Measurements from ENCODE around the gene CCR3. TPM values are rescaled to one million over a fixed set of nuclear protein-coding genes. Genes with fewer than 3 reads are reported as not detected.
A peak's percentile ranks its signal among the peaks of the same experiment; 100 is the strongest.

Gene CCR3
- total RNA-seq, 1 experiment from 2014 or later: not detected

GRCh38 chr3:46212101-46212500 lies 30.2 kb upstream of the CCR3 start:
- DNase-seq (ENCODE audit: low spot score): no peak
- H3K4me3 ChIP-seq (ENCODE audit: low read depth, low read length, poor library complexity, severe bottlenecking): no peak overlapping the region
- CTCF ChIA-PET: no interaction called here
- no peaks in the 10 kb centered on the region for H3K4me1 ChIP-seq (ENCODE audit: insufficient read depth, low read length, poor library complexity, severe bottlenecking)
- H3K36me3 ChIP-seq (ENCODE audit: insufficient read depth, low read length, poor library complexity, severe bottlenecking): no peaks in the 10 kb centered on the region
- no peak for TF ChIP-seq EZH2 (IDR thresholded peaks at IDR 0.05; ENCODE audit: borderline replicate concordance, low read depth, low read length, poor library complexity, severe bottlenecking)
- TF ChIP-seq, protein P1, sequence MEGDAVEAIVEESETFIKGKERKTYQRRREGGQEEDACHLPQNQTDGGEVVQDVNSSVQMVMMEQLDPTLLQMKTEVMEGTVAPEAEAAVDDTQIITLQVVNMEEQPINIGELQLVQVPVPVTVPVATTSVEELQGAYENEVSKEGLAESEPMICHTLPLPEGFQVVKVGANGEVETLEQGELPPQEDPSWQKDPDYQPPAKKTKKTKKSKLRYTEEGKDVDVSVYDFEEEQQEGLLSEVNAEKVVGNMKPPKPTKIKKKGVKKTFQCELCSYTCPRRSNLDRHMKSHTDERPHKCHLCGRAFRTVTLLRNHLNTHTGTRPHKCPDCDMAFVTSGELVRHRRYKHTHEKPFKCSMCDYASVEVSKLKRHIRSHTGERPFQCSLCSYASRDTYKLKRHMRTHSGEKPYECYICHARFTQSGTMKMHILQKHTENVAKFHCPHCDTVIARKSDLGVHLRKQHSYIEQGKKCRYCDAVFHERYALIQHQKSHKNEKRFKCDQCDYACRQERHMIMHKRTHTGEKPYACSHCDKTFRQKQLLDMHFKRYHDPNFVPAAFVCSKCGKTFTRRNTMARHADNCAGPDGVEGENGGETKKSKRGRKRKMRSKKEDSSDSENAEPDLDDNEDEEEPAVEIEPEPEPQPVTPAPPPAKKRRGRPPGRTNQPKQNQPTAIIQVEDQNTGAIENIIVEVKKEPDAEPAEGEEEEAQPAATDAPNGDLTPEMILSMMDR (conservative IDR thresholded peaks at IDR 0.05; ENCODE audit: low read depth, low read length): no peak
- intact Hi-C loops (cut with micrococcal nuclease; ENCODE audit: unreplicated experiment): loop anchor here (10.0 kb wide), 1 partner anchor 163 kb away; the partner anchor contains the start of gene CCR5
- H3K27ac ChIP-seq (ENCODE audit: low read depth, low read length, poor library complexity, severe bottlenecking): no peak overlapping the region
- H3K27me3 ChIP-seq (replicated peaks; ENCODE audit: insufficient read depth, low read depth, low read length, poor library complexity): no peaks in the 10 kb centered on the region
- H3K9me3 ChIP-seq (ENCODE audit: low read depth, low read length, poor library complexity, severe bottlenecking): no peaks in the 10 kb centered on the region
- BruUV-seq (replicated peaks): no TSS peak
- POLR2A ChIA-PET (ENCODE audit: low non-redundant PET): no interaction called here

DNA sequence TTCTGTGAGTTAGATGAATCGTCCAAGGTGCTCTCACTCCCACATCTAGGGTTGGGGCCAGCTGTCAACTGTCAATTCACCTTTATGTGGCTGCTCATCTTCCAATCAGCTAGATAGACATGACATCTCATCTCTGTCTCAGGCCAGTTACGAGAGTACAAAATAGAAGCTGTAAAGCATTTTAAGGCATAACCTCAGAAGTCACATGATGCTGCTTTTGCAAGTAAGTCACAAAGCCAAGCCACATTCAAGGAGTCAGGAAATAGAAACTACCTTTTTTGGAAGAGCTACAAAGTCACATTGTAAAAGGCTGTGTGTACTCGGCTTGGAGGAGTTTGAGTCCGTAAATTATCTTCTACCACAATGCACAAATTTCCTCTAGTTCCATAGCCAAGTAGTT lies 29.1 kb upstream of the CCR3 start:
- ChIA-PET POLR2A (ENCODE audit: low non-redundant PET) (no interaction called here), CTCF (interaction anchor here (0.5 kb wide), 1 partner anchor 94 kb away, joined by 3 read pairs; no protein-coding TSS in a partner anchor)
- TF ChIP-seq, protein P1 (conservative IDR thresholded peaks at IDR 0.05; ENCODE audit: low read depth, low read length): no peak
- TF ChIP-seq EZH2 (IDR thresholded peaks at IDR 0.05; ENCODE audit: borderline replicate concordance, low read depth, low read length, poor library complexity, severe bottlenecking): no peak
- H3K9me3 ChIP-seq (ENCODE audit: low read depth, low read length, poor library complexity, severe bottlenecking): no peaks in the 10 kb centered on the region
- no peak overlapping the region for H3K27ac ChIP-seq (ENCODE audit: low read depth, low read length, poor library complexity, severe bottlenecking)
- H3K4me1 ChIP-seq (ENCODE audit: insufficient read depth, low read length, poor library complexity, severe bottlenecking): no peaks in the 10 kb centered on the region
- intact Hi-C loops (cut with micrococcal nuclease; ENCODE audit: unreplicated experiment): loop anchor here (10.0 kb wide), 1 partner anchor 162 kb away; the partner anchor contains the start of gene CCR5
- no peak overlapping the region for H3K4me3 ChIP-seq (ENCODE audit: low read depth, low read length, poor library complexity, severe bottlenecking)
- no peaks in the 10 kb centered on the region for H3K27me3 ChIP-seq (replicated peaks; ENCODE audit: insufficient read depth, low read depth, low read length, poor library complexity)
- H3K36me3 ChIP-seq (ENCODE audit: insufficient read depth, low read length, poor library complexity, severe bottlenecking): no peaks in the 10 kb centered on the region
- no peak for DNase-seq (ENCODE audit: low spot score)
- BruUV-seq (replicated peaks): no TSS peak

- Histone ChIP-seq H3K27me3 (replicated peaks; ENCODE audit: insufficient read depth, low read depth, low read length, poor library complexity) (no peaks in the 10 kb centered on the region), H3K9me3 (ENCODE audit: low read depth, low read length, poor library complexity, severe bottlenecking) (no peaks in the 10 kb centered on the region), H3K4me3 (ENCODE audit: low read depth, low read length, poor library complexity, severe bottlenecking) (no peak overlapping the region), H3K36me3 (ENCODE audit: insufficient read depth, low read length, poor library complexity, severe bottlenecking) (no peaks in the 10 kb centered on the region), H3K27ac (ENCODE audit: low read depth, low read length, poor library complexity, severe bottlenecking) (no peak overlapping the region), H3K4me1 (ENCODE audit: insufficient read depth, low read length, poor library complexity, severe bottlenecking) (no peaks in the 10 kb centered on the region)
- CTCF ChIA-PET: no interaction called here
- POLR2A ChIA-PET (ENCODE audit: low non-redundant PET): no interaction called here
- no peak for TF ChIP-seq EZH2 (IDR thresholded peaks at IDR 0.05; ENCODE audit: borderline replicate concordance, low read depth, low read length, poor library complexity, severe bottlenecking)
- TF ChIP-seq, protein P1 (conservative IDR thresholded peaks at IDR 0.05; ENCODE audit: low read depth, low read length): peak; percentile 31; the same call in 1 of the 2 replicates
- BruUV-seq (replicated peaks): no TSS peak
- DNase-seq (ENCODE audit: low spot score): no peak
- intact Hi-C loops (cut with micrococcal nuclease; ENCODE audit: unreplicated experiment): loop anchor here (10.0 kb wide), 1 partner anchor 160 kb away; the partner anchor contains the start of gene CCR5
Measured at GRCh38 chr3:46214751-46215352, 27.4 kb upstream of the CCR3 start.

All from A673 (cell line).